Esophagus muscularis mucosa (tissue), 4 donors: ENCODE data around the gene UCK2. TPM values are rescaled to one million over a fixed set of nuclear protein-coding genes. Genes with fewer than 3 reads are reported as not detected.
"Not testable (repeated sequence)": the region's sequence is repeated elsewhere in the genome, so short reads cannot be mapped to it uniquely, and the experiment has no call there.

ENCODE experiments used
- DNase-seq: peaks from one replicate; pipeline ENCODE4 v3.0.0-alpha.2; 2017; ENCODE audit errors: extremely low spot score
- H3K27ac ChIP-seq, 4 donors: fragments of 200-600 bp; sonication (generic); replicated peaks in 1 of 4; 1 replicate in 3 of 4; 2 replicates in 1 of 4; pipeline ENCODE4 v1.5.1; 2016 to 2019; ENCODE audit warnings: mild to moderate bottlenecking in 1 of 4
- H3K27me3 ChIP-seq, 4 donors: fragments of 200-600 bp; sonication (generic); one replicate each; pipeline versions ENCODE4 v1.5.1 to v1.6.0; 2016 to 2019
- H3K36me3 ChIP-seq, 4 donors: fragments of 200-600 bp; sonication (generic); one replicate each; pipeline ENCODE4 v1.5.1; 2016 to 2019
- H3K4me1 ChIP-seq, 4 donors: fragments of 200-600 bp; sonication (generic); one replicate each; pipeline ENCODE4 v1.5.1; 2016 to 2019
- H3K4me3 ChIP-seq, 4 donors: fragments of 200-600 bp; sonication (generic); 1 replicate in 2 of 4; 2 replicates in 2 of 4; pipeline ENCODE4 v1.5.1; 2016 to 2019; ENCODE audit warnings: mild to moderate bottlenecking in 4 of 4, moderate library complexity in 1 of 4
- H3K9me3 ChIP-seq, 4 donors: fragments of 200-600 bp; sonication (generic); 1 replicate in 3 of 4; 2 replicates in 1 of 4; pipeline ENCODE4 v1.5.1; 2016 to 2019
- EP300 ChIP-seq: sonication (generic); formaldehyde crosslinking; IDR thresholded peaks from one replicate; pipeline ENCODE4 v1.6.1; 2017; ENCODE audit warnings: antibody characterized with exemption
- POLR2A ChIP-seq: fragments of 450-650 bp; IDR thresholded peaks from one replicate; pipeline ENCODE4 v1.6.1; 2017; ENCODE audit warnings: antibody characterized with exemption, moderate library complexity, mild to moderate bottlenecking, low read depth
- POLR2AphosphoS5 ChIP-seq, 2 donors: sonication (generic); formaldehyde crosslinking; IDR thresholded peaks; one replicate each; pipeline ENCODE4 v1.6.1; 2017; ENCODE audit warnings: antibody characterized with exemption in 2 of 2
- WGBS: methylation state at CpG from one replicate; pipeline ENCODE4 v1.1.5; 2018; 5-methylcytosine and 5-hydroxymethylcytosine counted together
- intact Hi-C: fragments of 100-400 bp; cut with DNase I; formaldehyde crosslinking; loops from one replicate; pipeline ENCODE4 v1.15.1; 2023
- total RNA-seq, 4 donors: library from RNA; depleted of rRNA; stranded (reverse); fragments of >200 nt; gene quantifications; one replicate each; pipeline versions ENCODE4 v1.1.0 to v1.2.1, GENCODE V29; 2016
- TF ChIP-seq, protein P1 (sequence below), 3 experiments: fragments of 200-600 bp in 2 of 3; fragments of 450-650 bp in 1 of 3; sonication (generic) in 2 of 3; IDR thresholded peaks; one replicate each; pipeline ENCODE4 v1.5.1; 2017 to 2019; ENCODE audit warnings: antibody characterized with exemption in 3 of 3, mild to moderate bottlenecking in 2 of 3, moderate library complexity in 1 of 3

UCK2 gene
- total RNA-seq, 4 donors from 2014 or later = 13.7 to 33.7 (median 31.0) TPM

DNA sequence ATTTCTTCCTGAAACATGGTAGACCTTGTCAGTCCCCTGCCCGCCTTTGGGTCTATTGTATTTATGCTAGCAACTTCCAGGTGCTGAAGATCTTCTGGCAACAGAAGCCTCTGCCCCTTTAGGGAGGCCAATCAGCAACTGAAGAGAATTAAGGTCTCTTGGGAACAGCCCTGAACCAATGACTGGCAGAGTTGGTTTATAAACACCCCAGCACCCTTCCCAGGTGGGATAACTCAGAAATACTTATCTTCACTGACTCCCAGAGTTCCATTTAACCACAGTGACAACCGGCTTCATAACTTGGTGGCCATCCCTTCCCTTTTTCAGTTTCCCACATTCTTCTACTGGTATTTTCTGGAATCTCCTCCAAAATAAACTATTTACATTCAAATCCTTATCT lies 31.5 kb upstream of the UCK2 start:
- Histone ChIP-seq H3K27ac (no peak overlapping the region), H3K36me3 (no peaks in the 10 kb centered on the region), H3K4me3 (no peak overlapping the region), H3K4me1 (no peaks in the 10 kb centered on the region), H3K27me3 (peaks cover 0 to 11% (median 0%) of the 10 kb centered on the region in 4 donors), H3K9me3 (peaks cover 0 to 11% (median 6%) of the 10 kb centered on the region in 4 donors)
- intact Hi-C loops = no loop called here
- 80% methylated on average over 2 of the region's 2 CpGs for WGBS
- no peak for DNase-seq
- no peak for TF ChIP-seq EP300
- no peak for TF ChIP-seq POLR2AphosphoS5 (IDR thresholded peaks at IDR 0.05)
- TF ChIP-seq, protein P1, sequence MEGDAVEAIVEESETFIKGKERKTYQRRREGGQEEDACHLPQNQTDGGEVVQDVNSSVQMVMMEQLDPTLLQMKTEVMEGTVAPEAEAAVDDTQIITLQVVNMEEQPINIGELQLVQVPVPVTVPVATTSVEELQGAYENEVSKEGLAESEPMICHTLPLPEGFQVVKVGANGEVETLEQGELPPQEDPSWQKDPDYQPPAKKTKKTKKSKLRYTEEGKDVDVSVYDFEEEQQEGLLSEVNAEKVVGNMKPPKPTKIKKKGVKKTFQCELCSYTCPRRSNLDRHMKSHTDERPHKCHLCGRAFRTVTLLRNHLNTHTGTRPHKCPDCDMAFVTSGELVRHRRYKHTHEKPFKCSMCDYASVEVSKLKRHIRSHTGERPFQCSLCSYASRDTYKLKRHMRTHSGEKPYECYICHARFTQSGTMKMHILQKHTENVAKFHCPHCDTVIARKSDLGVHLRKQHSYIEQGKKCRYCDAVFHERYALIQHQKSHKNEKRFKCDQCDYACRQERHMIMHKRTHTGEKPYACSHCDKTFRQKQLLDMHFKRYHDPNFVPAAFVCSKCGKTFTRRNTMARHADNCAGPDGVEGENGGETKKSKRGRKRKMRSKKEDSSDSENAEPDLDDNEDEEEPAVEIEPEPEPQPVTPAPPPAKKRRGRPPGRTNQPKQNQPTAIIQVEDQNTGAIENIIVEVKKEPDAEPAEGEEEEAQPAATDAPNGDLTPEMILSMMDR (IDR thresholded peaks at IDR 0.05) = no peak
- TF ChIP-seq POLR2A = no peak

DNA sequence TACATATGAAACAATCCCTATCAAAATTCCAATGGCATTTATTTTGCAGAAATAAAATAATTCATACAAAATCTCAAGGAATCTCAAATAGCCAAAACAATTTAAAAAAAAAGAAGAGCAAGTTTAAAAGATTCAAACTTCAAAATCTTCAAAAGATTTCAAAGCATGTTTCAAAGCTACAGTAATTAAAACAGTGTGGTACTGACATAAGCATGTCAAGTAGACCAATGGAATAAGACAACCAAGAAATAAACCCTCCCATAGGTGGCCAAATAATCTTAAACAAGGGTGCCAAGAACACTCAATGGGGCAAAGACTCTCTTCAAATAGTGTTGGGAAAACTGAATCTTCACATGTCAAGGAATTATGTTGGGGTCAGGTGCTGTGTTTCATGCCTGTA lies 28.0 kb upstream of the UCK2 start:
- intact Hi-C loops = no loop called here
- TF ChIP-seq, protein P1 (IDR thresholded peaks at IDR 0.05) = no peak
- TF ChIP-seq EP300 = no peak
- no peak for TF ChIP-seq POLR2AphosphoS5 (IDR thresholded peaks at IDR 0.05)
- no peak for TF ChIP-seq POLR2A
- no peak overlapping the region for H3K4me3 ChIP-seq

DNA sequence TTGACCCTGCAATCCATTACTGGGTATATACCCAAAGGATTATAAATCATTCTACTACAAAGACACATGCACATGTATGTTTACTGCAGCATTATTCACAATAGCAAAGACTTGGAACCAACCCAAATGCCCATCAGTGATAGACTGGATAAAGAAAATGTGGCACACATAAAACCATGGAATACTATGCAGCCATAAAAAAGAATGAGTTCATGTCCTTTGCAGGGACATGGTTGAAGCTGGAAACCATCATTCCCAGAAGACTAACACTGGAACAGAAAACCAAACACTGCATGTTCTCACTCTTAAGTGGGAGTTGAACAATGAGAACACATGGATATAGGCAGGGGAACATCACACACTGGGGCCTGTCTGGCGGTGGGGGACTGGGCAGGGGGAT lies 22.9 kb upstream of the UCK2 start:
- intact Hi-C loops, H3K36me3 ChIP-seq, H3K27ac ChIP-seq, H3K4me3 ChIP-seq, H3K4me1 ChIP-seq, DNase-seq, H3K27me3 ChIP-seq, H3K9me3 ChIP-seq: not testable (repeated sequence)
- WGBS = 68% methylated on average over 1 of the region's 1 CpG

More for the DNA sequence above, 28.0 kb upstream of the UCK2 start:
- Histone ChIP-seq H3K9me3 (peaks cover 0 to 11% (median 6%) of the 10 kb centered on the region in 4 donors), H3K4me1 (no peaks in the 10 kb centered on the region), H3K36me3 (no peaks in the 10 kb centered on the region), H3K27me3 (peaks cover 0 to 9% (median 0%) of the 10 kb centered on the region in 4 donors), H3K27ac (no peak overlapping the region)
- no peak for DNase-seq

DNA sequence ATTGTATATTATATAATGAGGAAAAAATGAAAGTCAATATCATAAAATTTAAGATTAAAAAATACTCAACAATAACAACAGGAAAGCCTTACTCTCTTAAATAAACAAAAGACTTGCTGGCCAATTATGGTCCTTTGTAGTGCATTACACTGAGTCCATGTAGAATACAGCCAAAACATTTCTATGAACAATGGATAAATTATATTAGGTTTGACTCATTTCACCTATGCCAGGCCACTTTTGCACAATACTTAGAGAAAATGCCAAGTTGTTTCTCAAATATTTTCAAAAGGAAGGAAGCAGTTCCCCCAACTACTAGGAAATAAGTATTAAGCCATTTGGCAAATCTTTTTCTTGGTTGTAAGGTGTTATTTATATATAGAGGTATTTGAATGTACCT lies 19.8 kb upstream of the UCK2 start:
- Histone ChIP-seq H3K4me1 (no peaks in the 10 kb centered on the region), H3K4me3 (no peak overlapping the region), H3K36me3 (no peaks in the 10 kb centered on the region), H3K27me3 (peaks cover 0 to 4% (median 0%) of the 10 kb centered on the region in 4 donors), H3K9me3 (no peaks in the 10 kb centered on the region), H3K27ac (no peak overlapping the region)
- intact Hi-C loops = no loop called here
- no peak for DNase-seq
- TF ChIP-seq EP300 (no peak), POLR2AphosphoS5 (IDR thresholded peaks at IDR 0.05) (no peak), POLR2A (no peak)
- TF ChIP-seq, protein P1 (IDR thresholded peaks at IDR 0.05) = no peak

DNA sequence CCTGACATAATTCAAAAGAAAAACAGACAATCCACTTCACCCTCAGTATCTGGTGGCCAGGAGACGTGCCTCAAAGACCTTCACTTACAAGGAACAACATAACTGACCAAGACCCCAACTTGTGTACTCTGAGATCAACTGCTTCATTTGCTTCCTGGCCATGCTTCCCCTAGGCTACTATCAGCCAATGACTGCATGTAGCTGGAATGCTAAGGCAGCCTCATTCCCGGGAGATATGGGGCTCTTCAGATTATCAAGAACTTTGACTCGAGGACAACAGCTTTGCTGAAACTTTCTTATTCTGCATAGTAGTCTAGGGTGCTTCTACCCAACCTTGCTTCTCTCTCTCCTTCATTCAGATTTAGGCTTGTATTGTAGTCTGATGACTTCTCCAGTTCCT lies 11.7 kb upstream of the UCK2 start:
- TF ChIP-seq POLR2AphosphoS5 (IDR thresholded peaks at IDR 0.05) (no peak), EP300 (no peak), POLR2A (no peak)
- TF ChIP-seq, protein P1 (IDR thresholded peaks at IDR 0.05) = no peak
- DNase-seq = no peak
- 69% methylated on average over 3 of the region's 3 CpGs for WGBS
- H3K9me3 ChIP-seq = peaks cover 0 to 4% (median 0%) of the 10 kb centered on the region in 4 donors
- intact Hi-C loops = no loop called here
- H3K4me1 ChIP-seq = no peaks in the 10 kb centered on the region
- no peaks in the 10 kb centered on the region for H3K36me3 ChIP-seq
- peaks cover 0 to 8% (median 0%) of the 10 kb centered on the region in 4 donors for H3K27me3 ChIP-seq
- no peak overlapping the region for H3K4me3 ChIP-seq
- no peak overlapping the region for H3K27ac ChIP-seq
